HepG2 (cell line): ENCODE data around the gene PRRT2. TPM values are rescaled to one million over a fixed set of nuclear protein-coding genes. Genes with fewer than 3 reads are reported as not detected.
A peak's percentile ranks its signal among the peaks of the same experiment; 100 is the strongest.

Source experiments
- FOSL2 ChIP-seq: sonication (generic); formaldehyde crosslinking; IDR thresholded peaks from 2 replicates; pipeline ENCODE4 v1.4.0; 2020; ENCODE audit warnings: missing genetic modification reagents
- HES4 ChIP-seq: sonication (generic); formaldehyde crosslinking; IDR thresholded peaks from 2 replicates; pipeline ENCODE4 v1.9.0; 2021; ENCODE audit warnings: mild to moderate bottlenecking, missing genetic modification reagents, borderline replicate concordance
- KDM2A ChIP-seq: sonication (generic); formaldehyde crosslinking; IDR thresholded peaks from 2 replicates; pipeline ENCODE4 v1.4.0; 2020; ENCODE audit warnings: low read depth, missing genetic modification reagents, borderline replicate concordance
- LCORL ChIP-seq, 2 experiments: fragments of 450-650 bp in 1 of 2; sonication (generic) in 1 of 2; formaldehyde crosslinking in 1 of 2; IDR thresholded peaks; 2 replicates each; pipeline versions ENCODE4 v1.5.0 to v1.6.1; 2017 to 2020; ENCODE audit warnings: antibody characterized with exemption in 1 of 2, missing genetic modification reagents in 1 of 2
- MEIS1 ChIP-seq: sonication (generic); formaldehyde crosslinking; IDR thresholded peaks from 2 replicates; pipeline ENCODE4 v1.9.0; 2021; ENCODE audit warnings: mild to moderate bottlenecking, missing genetic modification reagents, moderate library complexity, borderline replicate concordance
- NFE2L2 ChIP-seq: fragments of 150-350 bp; IDR thresholded peaks from 2 replicates; pipeline ENCODE4 v1.6.1; 2014; ENCODE audit warnings: low read length
- POLR2AphosphoS2 ChIP-seq: IDR thresholded peaks from 2 replicates; pipeline ENCODE4 v1.6.1; 2011; ENCODE audit warnings: low read depth, low read length, improper control_type of control experiment
- SMAD1 ChIP-seq: sonication (generic); formaldehyde crosslinking; IDR thresholded peaks from 2 replicates; pipeline ENCODE4 v1.4.0; 2020; ENCODE audit warnings: missing genetic modification reagents, low read depth, mild to moderate bottlenecking, borderline replicate concordance
- SOX5 ChIP-seq: IDR thresholded peaks from 2 replicates; pipeline ENCODE4 v1.6.1; 2016; ENCODE audit warnings: borderline replicate concordance
- STAT6 ChIP-seq: sonication (generic); formaldehyde crosslinking; IDR thresholded peaks from 2 replicates; pipeline ENCODE4 v1.4.0; 2020; ENCODE audit warnings: missing genetic modification reagents, mild to moderate bottlenecking, borderline replicate concordance
- TOPORS ChIP-seq: sonication (generic); formaldehyde crosslinking; IDR thresholded peaks from 2 replicates; pipeline ENCODE4 v1.8.0; 2023; ENCODE audit warnings: mild to moderate bottlenecking, missing genetic modification reagents
- YEATS4 ChIP-seq: sonication (generic); formaldehyde crosslinking; IDR thresholded peaks from 2 replicates; pipeline ENCODE4 v1.4.0; 2020; ENCODE audit warnings: missing genetic modification reagents, borderline replicate concordance
- ZBTB33 ChIP-seq: sonication (generic); formaldehyde crosslinking; IDR thresholded peaks from 2 replicates; pipeline ENCODE4 v1.4.0; 2020; ENCODE audit warnings: missing genetic modification reagents
- ZGPAT ChIP-seq: IDR thresholded peaks from 2 replicates; pipeline ENCODE4 v1.6.1; 2016; ENCODE audit warnings: mild to moderate bottlenecking
- ZNF251 ChIP-seq: sonication (generic); formaldehyde crosslinking; IDR thresholded peaks from 2 replicates; pipeline ENCODE4 v1.9.0; 2021; ENCODE audit warnings: mild to moderate bottlenecking, missing genetic modification reagents
- ZNF713 ChIP-seq: sonication (generic); formaldehyde crosslinking; IDR thresholded peaks from 2 replicates; pipeline ENCODE4 v1.4.0; 2020; ENCODE audit warnings: mild to moderate bottlenecking, missing genetic modification reagents
- ZNF737 ChIP-seq: sonication (generic); formaldehyde crosslinking; IDR thresholded peaks from 2 replicates; pipeline ENCODE4 v1.5.0; 2020; ENCODE audit warnings: missing genetic modification reagents, mild to moderate bottlenecking, borderline replicate concordance
- polyA plus RNA-seq, 8 experiments: library from polyadenylated mRNA; depleted of rRNA in 3 of 8; stranded (reverse) in 7 of 8; unstranded in 1 of 8; fragments of >200 nt; fragmentation: Illumina TruSeq in 4 of 8; extraction: Trizol in 4 of 8; gene quantifications; 2 replicates each; pipeline versions ENCODE4 v1.2.1 to v1.2.3, GENCODE V29; 2011 to 2016; ENCODE audit warnings: low read depth in 4 of 8, missing spikeins in 1 of 8, mixed read lengths in 1 of 8; ENCODE audit not compliant: insufficient read depth in 1 of 8
- total RNA-seq, 5 experiments: library from RNA; depleted of rRNA; stranded (reverse); fragments of >200 nt; fragmentation: Illumina TruSeq; extraction: Trizol; gene quantifications; 2 replicates each; pipeline ENCODE4 v1.2.3, GENCODE V29; 2016; ENCODE audit warnings: low read depth in 1 of 5
- TF ChIP-seq, protein P1 (sequence below): sonication (generic); formaldehyde crosslinking; IDR thresholded peaks from 2 replicates; pipeline ENCODE4 v1.4.0; 2020; ENCODE audit warnings: mild to moderate bottlenecking, missing genetic modification reagents

Gene PRRT2
- total and polyA plus RNA-seq, 2 of the 13 experiments (the other 11 are each of a cell fraction or from before 2014, with no cell fraction given), result 0.51 to 1.1 TPM

- peak; percentile 59; the same call in 1 of the 2 replicates for TF ChIP-seq SMAD1 (CRISPR knock-in tag)
- TF ChIP-seq ZBTB33, result peak; percentile 47
- no peak for TF ChIP-seq HES4 (CRISPR knock-in tag)
- no peak for TF ChIP-seq ZNF251
- TF ChIP-seq FOSL2, result no peak; the same call in none of the 2 replicates
- peak; percentile 97 for TF ChIP-seq ZGPAT (CRISPR knock-in tag)
- peak; percentile 60 for TF ChIP-seq SOX5 (CRISPR knock-in tag)
- no peak for TF ChIP-seq ZNF713 (CRISPR knock-in tag)
- TF ChIP-seq POLR2AphosphoS2, result no peak
- TF ChIP-seq TOPORS (CRISPR knock-in tag), result 0 out of 2 replicates have a peak, but pooled peaks have one; percentile 59
- TF ChIP-seq, protein P1, sequence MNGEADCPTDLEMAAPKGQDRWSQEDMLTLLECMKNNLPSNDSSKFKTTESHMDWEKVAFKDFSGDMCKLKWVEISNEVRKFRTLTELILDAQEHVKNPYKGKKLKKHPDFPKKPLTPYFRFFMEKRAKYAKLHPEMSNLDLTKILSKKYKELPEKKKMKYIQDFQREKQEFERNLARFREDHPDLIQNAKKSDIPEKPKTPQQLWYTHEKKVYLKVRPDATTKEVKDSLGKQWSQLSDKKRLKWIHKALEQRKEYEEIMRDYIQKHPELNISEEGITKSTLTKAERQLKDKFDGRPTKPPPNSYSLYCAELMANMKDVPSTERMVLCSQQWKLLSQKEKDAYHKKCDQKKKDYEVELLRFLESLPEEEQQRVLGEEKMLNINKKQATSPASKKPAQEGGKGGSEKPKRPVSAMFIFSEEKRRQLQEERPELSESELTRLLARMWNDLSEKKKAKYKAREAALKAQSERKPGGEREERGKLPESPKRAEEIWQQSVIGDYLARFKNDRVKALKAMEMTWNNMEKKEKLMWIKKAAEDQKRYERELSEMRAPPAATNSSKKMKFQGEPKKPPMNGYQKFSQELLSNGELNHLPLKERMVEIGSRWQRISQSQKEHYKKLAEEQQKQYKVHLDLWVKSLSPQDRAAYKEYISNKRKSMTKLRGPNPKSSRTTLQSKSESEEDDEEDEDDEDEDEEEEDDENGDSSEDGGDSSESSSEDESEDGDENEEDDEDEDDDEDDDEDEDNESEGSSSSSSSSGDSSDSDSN, result peak; percentile 94
- 0 out of 2 replicates have a peak, but pooled peaks have one; percentile 74 for TF ChIP-seq MEIS1 (CRISPR knock-in tag)
- no peak for TF ChIP-seq ZNF737 (CRISPR knock-in tag)
- no peak for TF ChIP-seq NFE2L2
- TF ChIP-seq STAT6 (CRISPR knock-in tag), result peak; percentile 91; the same call in 1 of the 2 replicates
- TF ChIP-seq KDM2A (CRISPR knock-in tag), result peak; percentile 93
- TF ChIP-seq LCORL (IDR thresholded peaks at IDR 0.05), result no peak
- TF ChIP-seq LCORL (CRISPR knock-in tag; IDR thresholded peaks at IDR 0.05), result peak; percentile 53; the same call in 1 of the 2 replicates
- TF ChIP-seq YEATS4, result peak; percentile 85
Observed at GRCh38 chr16:29790183-29790948, 21.6 kb upstream of the PRRT2 start, which contains the start of gene KIF22 (continued).
